Spleen (tissue), 11 donors: Measurements from ENCODE around the gene SLC25A47. TPM values are rescaled to one million over a fixed set of nuclear protein-coding genes. Genes with fewer than 3 reads are reported as not detected.
"Not testable (repeated sequence)": the region's sequence is repeated elsewhere in the genome, so short reads cannot be mapped to it uniquely, and the experiment has no call there.

Experiments used
- DNase-seq: peaks from one replicate; pipeline ENCODE4 v3.0.0-alpha.2; 2020
- H3K27ac ChIP-seq, 8 donors: fragments of 200-600 bp; sonication (generic) in 7 of 8; 1 replicate in 4 of 8; 2 replicates in 4 of 8; pipeline versions ENCODE4 v1.5.0 to v1.8.0; 2016 to 2021; ENCODE audit warnings: inconsistent platforms in 4 of 8, mild to moderate bottlenecking in 4 of 8, moderate library complexity in 1 of 8
- H3K27me3 ChIP-seq, 7 donors: fragments of 200-600 bp; sonication (generic) in 6 of 7; replicated peaks in 1 of 7; 1 replicate in 4 of 7; 2 replicates in 3 of 7; pipeline versions ENCODE4 v1.5.0 to v1.8.0; 2016 to 2021; ENCODE audit warnings: inconsistent platforms in 3 of 7, mild to moderate bottlenecking in 1 of 7
- H3K36me3 ChIP-seq, 6 donors: fragments of 200-600 bp; sonication (generic) in 5 of 6; 1 replicate in 4 of 6; 2 replicates in 2 of 6; pipeline versions ENCODE4 v1.5.0 to v1.8.0; 2016 to 2021; ENCODE audit warnings: inconsistent platforms in 2 of 6
- H3K4me1 ChIP-seq, 6 donors: fragments of 200-600 bp; sonication (generic) in 5 of 6; 1 replicate in 3 of 6; 2 replicates in 3 of 6; pipeline versions ENCODE4 v1.5.0 to v1.8.0; 2016 to 2021; ENCODE audit warnings: inconsistent platforms in 3 of 6
- H3K4me3 ChIP-seq, 8 donors: fragments of 200-600 bp; sonication (generic) in 7 of 8; 1 replicate in 4 of 8; 2 replicates in 4 of 8; pipeline versions ENCODE4 v1.5.0 to v1.8.0; 2016 to 2021; ENCODE audit warnings: inconsistent platforms in 4 of 8, mild to moderate bottlenecking in 4 of 8, moderate library complexity in 2 of 8
- H3K9me3 ChIP-seq, 8 donors: fragments of 200-600 bp; sonication (generic) in 7 of 8; 1 replicate in 4 of 8; 2 replicates in 4 of 8; pipeline versions ENCODE4 v1.5.0 to v1.8.0; 2016 to 2021; ENCODE audit warnings: inconsistent platforms in 4 of 8
- POLR2A ChIP-seq, 3 donors: fragments of 450-650 bp; IDR thresholded peaks; one replicate each; pipeline ENCODE4 v1.5.1; 2017; ENCODE audit warnings: antibody characterized with exemption in 3 of 3, mild to moderate bottlenecking in 1 of 3
- POLR2AphosphoS5 ChIP-seq, 3 donors: sonication (generic); formaldehyde crosslinking; IDR thresholded peaks; one replicate each; pipeline ENCODE4 v1.5.1; 2017; ENCODE audit warnings: antibody characterized with exemption in 3 of 3
- WGBS, 5 donors: extraction: QIAGEN DNeasy Blood & Tissue Kit in 3 of 5; methylation state at CpG; one replicate each; pipeline versions ENCODE4 v1.1.5 to v1.1.7; 2013 to 2018; 5-methylcytosine and 5-hydroxymethylcytosine counted together
- intact Hi-C: fragments of 100-400 bp; cut with DNase I; formaldehyde crosslinking; loops from one replicate; pipeline ENCODE4 v1.15.0; 2023; ENCODE audit warnings: low total_unique reads
- polyA plus RNA-seq, 3 donors: library from polyadenylated mRNA; stranded (reverse); fragments of 200-250 nt; gene quantifications; one replicate each; pipeline ENCODE4 v1.2.1, GENCODE V29; 2013
- total RNA-seq, 7 donors: library from RNA; depleted of rRNA in 3 of 7; stranded (reverse); fragments of >200 nt in 3 of 7; fragmentation: NEBNext Ultra II Directional in 4 of 7; extraction: Animal tissue kit (Norgen Biotek cat#: 25700) in 4 of 7; gene quantifications; one replicate each; pipeline versions ENCODE4 v1.1.0 to v1.2.1, GENCODE V29; 2016 to 2021
- TF ChIP-seq, protein P1 (sequence below), 11 experiments: fragments of 200-600 bp in 7 of 11; fragments of 450-650 bp in 4 of 11; sonication (generic) in 4 of 11; IDR thresholded peaks in 8 of 11; conservative IDR thresholded peaks in 3 of 11; 1 replicate in 7 of 11; 2 replicates in 4 of 11; pipeline versions ENCODE4 v1.4.0 to v1.8.0; 2016 to 2021; ENCODE audit warnings: antibody characterized with exemption in 11 of 11, inconsistent platforms in 4 of 11, mild to moderate bottlenecking in 1 of 11
- donor health status: healthy with polysubstance abuse.
- donor health status: DM: no; HTN: no; CAD: no; lungs with moderate emphysema.
- donor health status: DM: no; HTN: no; CAD: no.
- donor health status: Bipolar disorder and iron deficiency.
- donor health status: healthy.
- donor health status: DM: no; HTN: no; CAD: no.
- donor health status: DM: yes; HTN: yes; CAD: no.

SLC25A47 gene
- total and polyA plus RNA-seq, 10 donors, result 0.03 to 0.11 TPM; not detected in 8

DNA sequence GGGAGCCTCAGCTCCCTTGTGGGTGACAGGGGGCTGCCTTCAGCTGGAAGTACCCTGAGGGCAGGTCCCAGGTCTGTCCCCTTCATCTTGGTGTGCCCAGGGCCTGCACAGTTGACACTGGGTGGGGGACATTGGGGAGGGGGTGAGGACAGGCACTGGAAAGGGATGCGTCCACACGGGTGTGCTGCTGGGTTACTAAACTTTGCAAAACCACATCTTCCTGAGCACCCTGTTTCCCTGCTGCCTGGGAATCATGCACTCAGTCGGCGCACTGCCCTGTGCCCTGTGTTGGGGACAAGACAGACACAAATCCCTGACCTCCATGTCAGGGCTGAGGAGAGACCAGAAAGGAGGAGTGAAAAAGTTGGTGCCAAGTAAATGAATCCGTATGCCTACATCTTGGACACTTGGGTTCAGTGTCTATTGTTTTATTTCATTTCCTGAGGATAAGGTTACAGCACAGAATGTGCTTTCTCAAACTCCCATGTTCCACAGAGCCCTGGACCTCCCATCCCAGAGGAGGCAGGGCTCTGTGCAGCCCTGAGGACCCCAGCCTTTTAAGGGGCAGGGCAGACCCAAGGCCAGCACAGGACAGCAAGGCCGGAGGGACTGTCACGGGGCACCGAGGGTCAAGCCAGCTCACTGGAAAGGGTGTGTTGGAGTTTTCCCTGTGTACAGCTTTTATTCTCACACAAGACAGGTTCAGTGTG lies 14.0 kb upstream of the SLC25A47 start:
- no peak overlapping the region for H3K4me3 ChIP-seq
- H3K36me3 ChIP-seq, result no peaks in the 10 kb centered on the region
- peaks cover 0 to 4% (median 0%) of the 10 kb centered on the region in 7 donors for H3K27me3 ChIP-seq
- intact Hi-C loops, result no loop called here
- no peak for DNase-seq
- peak in 1 of 3 donors; percentile 32 for TF ChIP-seq POLR2AphosphoS5 (IDR thresholded peaks at IDR 0.05)
- no peak for TF ChIP-seq POLR2A (IDR thresholded peaks at IDR 0.05)
- 53 to 71% (median 57%) methylated on average over 8 of the region's 8 CpGs for WGBS, 5 donors
- peak overlapping the region in 4 of 8 donors; percentile 6 to 42 (median 22) for H3K27ac ChIP-seq
- no peaks in the 10 kb centered on the region for H3K9me3 ChIP-seq
- H3K4me1 ChIP-seq, result peaks cover 9 to 78% (median 58%) of the 10 kb centered on the region in 6 donors

DNA sequence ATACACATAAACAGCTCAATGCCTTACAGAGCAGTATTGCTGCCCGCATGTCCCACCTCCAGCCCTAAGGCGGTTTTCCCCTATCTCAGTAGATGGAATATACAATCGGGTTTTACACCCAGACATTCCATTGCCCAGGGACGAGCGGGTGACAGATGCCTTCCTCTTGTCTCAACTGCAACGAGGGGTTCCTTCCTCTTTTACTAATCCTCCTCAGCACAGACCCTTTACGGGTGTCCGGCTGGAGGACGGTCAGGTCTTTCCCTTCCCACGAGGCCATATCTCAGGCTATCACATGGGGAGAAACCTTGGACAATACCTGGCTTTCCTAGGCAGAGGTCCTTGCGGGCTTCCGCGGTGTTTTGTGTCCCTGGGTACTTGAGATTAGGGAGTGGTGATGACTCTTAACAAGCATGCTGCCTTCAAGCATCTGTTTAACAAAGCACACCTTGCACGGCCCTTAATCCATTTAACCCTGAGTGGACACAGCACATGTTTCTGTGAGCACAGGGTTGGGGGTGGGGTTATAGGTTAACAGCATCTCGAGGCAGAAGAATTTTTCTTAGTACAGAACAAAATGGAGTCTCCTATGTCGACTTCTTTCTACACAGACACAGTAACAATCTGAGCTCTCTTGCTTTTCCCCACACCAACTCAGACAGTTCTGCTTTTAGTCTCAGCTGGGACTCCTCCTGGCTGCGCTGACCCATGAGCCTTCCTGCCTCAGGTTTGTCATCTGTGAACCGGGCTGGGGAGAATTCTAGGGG lies 10.8 kb upstream of the SLC25A47 start:
- 7 to 15% (median 14%) methylated on average over 18 of the region's 18 CpGs for WGBS, 5 donors
- peak overlapping the region in 5 of 8 donors; percentile 8 to 48 (median 33) for H3K27ac ChIP-seq
- H3K4me3 ChIP-seq, H3K9me3 ChIP-seq, H3K36me3 ChIP-seq, DNase-seq, intact Hi-C loops, H3K27me3 ChIP-seq: not testable (repeated sequence)
- peaks cover 8 to 54% (median 34%) of the 10 kb centered on the region in 6 donors for H3K4me1 ChIP-seq

DNA sequence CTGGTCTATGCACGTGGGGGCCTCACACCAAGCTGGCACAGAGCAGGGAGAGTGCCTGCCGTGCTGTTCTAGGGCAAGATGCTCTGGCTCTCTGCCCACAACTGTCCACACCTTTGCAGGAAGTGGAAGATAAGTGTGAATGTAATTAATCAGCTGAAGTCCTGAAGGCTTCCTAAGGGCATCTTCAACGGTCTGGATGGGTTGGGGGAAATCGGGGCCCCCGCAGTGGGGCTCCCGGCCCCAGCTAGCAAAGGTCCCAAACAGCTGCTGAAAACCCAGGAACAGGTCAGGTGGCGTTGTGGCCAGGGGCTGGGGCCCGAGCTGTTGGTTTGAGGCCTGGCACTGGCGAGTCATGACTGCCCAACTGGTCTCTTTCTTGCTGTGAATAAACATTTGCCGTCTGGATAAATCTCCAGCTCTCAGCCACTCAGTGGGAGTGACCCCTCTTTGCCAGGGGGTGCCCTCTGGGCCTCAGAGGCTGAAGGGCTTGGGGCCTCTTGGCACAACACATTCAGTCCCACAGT lies 10.2 kb upstream of the SLC25A47 start:
- Histone ChIP-seq H3K4me3 (no peak overlapping the region), H3K27ac (peak overlapping the region in 4 of 8 donors; percentile 32 to 48 (median 38)), H3K27me3 (no peaks in the 10 kb centered on the region), H3K4me1 (peaks cover 2 to 54% (median 34%) of the 10 kb centered on the region in 6 donors), H3K36me3 (no peaks in the 10 kb centered on the region), H3K9me3 (no peaks in the 10 kb centered on the region)
- intact Hi-C loops, result no loop called here
- TF ChIP-seq, protein P1, sequence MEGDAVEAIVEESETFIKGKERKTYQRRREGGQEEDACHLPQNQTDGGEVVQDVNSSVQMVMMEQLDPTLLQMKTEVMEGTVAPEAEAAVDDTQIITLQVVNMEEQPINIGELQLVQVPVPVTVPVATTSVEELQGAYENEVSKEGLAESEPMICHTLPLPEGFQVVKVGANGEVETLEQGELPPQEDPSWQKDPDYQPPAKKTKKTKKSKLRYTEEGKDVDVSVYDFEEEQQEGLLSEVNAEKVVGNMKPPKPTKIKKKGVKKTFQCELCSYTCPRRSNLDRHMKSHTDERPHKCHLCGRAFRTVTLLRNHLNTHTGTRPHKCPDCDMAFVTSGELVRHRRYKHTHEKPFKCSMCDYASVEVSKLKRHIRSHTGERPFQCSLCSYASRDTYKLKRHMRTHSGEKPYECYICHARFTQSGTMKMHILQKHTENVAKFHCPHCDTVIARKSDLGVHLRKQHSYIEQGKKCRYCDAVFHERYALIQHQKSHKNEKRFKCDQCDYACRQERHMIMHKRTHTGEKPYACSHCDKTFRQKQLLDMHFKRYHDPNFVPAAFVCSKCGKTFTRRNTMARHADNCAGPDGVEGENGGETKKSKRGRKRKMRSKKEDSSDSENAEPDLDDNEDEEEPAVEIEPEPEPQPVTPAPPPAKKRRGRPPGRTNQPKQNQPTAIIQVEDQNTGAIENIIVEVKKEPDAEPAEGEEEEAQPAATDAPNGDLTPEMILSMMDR (IDR thresholded peaks at IDR 0.05 in 8 of 11, conservative IDR thresholded peaks at IDR 0.05 in 3 of 11), result no peak
- TF ChIP-seq POLR2A (IDR thresholded peaks at IDR 0.05) (no peak), POLR2AphosphoS5 (IDR thresholded peaks at IDR 0.05) (no peak)
- no peak for DNase-seq
- WGBS, 5 donors, result 49 to 60% (median 55%) methylated on average over 4 to 10 of the region's 10 CpGs

DNA sequence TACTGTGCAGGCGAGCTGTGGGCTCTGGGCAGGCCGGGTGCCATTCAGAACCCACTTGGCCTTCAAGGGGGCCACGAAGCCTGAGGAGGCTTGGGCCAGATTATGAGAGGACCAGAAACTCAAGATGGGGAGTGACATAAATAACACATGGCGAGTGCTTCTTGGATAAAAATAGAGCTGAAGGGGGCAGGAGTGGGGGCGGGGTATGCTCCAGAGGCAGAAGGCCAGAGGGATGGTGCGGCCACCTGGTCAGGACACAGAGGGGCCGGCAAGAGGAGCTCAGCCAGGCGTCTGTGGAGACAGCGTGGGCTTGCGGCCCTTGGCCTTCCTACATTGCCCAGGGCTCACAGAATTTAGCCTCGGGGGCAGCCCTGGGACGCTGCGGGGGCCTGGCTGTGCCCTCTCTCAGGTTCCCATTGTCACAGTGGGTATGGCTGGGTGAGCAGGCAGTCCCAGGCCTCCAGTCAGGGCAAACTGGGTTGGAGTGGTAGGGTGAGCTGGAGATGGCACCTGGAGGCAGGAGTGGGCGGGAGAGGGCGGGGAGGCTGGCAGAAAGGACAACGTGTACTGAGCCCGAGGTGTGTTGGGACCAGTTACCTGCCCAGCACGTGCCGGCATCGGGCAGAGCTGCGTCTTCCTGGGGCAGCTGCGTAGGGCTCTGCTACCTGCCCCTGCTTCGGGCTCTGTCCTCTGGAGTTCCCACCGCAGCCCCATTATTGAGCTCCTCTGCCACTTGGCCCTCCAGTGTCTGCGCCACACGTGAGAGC lies 9.5 kb upstream of the SLC25A47 start:
- H3K27me3 ChIP-seq, result no peaks in the 10 kb centered on the region
- H3K36me3 ChIP-seq, result no peaks in the 10 kb centered on the region
- TF ChIP-seq, protein P1 (IDR thresholded peaks at IDR 0.05 in 8 of 11, conservative IDR thresholded peaks at IDR 0.05 in 3 of 11), result no peak
- no peak for TF ChIP-seq POLR2A (IDR thresholded peaks at IDR 0.05)
- TF ChIP-seq POLR2AphosphoS5 (IDR thresholded peaks at IDR 0.05), result no peak
- DNase-seq, result no peak
- intact Hi-C loops, result no loop called here
- H3K9me3 ChIP-seq, result no peaks in the 10 kb centered on the region
- no peak overlapping the region for H3K4me3 ChIP-seq
- H3K27ac ChIP-seq, result no peak overlapping the region
- H3K4me1 ChIP-seq, result peaks cover 6 to 54% (median 36%) of the 10 kb centered on the region in 6 donors
- WGBS, 5 donors, result 90 to 95% (median 93%) methylated on average over 22 to 26 of the region's 26 CpGs
